ENCODE measurements around the gene C17orf50. TPM values are rescaled to one million over a fixed set of nuclear protein-coding genes. Genes with fewer than 3 reads are reported as not detected.

Gene C17orf50
- total and polyA plus RNA-seq, 9 donors: not detected

DNA sequence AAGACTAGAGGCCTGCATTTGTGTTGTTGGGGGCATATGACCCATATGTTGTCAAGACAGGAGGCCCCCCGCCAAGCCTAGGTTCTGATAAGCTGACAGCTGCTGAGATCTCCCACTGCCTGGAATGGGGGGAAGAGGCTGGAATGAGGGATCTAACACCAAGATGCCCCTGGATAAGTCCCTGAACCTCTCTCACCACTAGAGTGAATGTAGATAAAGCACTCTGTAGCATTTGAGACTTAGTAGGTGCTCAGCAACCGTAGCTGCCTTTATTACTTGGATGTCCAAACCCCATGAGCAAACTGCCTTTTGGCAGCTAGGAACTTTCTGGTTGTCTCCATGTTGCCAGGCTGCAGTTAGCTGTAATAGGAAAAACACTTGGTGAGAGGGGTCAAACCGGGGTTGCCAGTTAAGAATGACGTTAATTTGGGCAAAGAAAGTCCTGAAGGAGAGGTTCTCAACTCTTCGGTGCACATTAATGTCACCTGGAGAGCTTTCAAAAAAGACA, 33.7 kb upstream of the C17orf50 start:
- 61 to 70% (median 68%) methylated on average over 5 of the region's 5 CpGs for WGBS, 3 donors
- DNase-seq: no peak
- no peaks in the 10 kb centered on the region for H3K9me3 ChIP-seq
- intact Hi-C loops (cut with DNase I): no loop called here
- no peak overlapping the region for H3K27ac ChIP-seq
- no peaks in the 10 kb centered on the region for H3K36me3 ChIP-seq
- no peak overlapping the region for H3K4me3 ChIP-seq
- peaks cover 10% of the 10 kb centered on the region for H3K4me1 ChIP-seq (ENCODE audit: insufficient read depth)
- H3K27me3 ChIP-seq: no peaks in the 10 kb centered on the region
- TF ChIP-seq CTCF (IDR thresholded peaks at IDR 0.05) (no peak), POLR2A (IDR thresholded peaks at IDR 0.05) (no peak), EP300 (IDR thresholded peaks at IDR 0.05) (no peak)

DNA sequence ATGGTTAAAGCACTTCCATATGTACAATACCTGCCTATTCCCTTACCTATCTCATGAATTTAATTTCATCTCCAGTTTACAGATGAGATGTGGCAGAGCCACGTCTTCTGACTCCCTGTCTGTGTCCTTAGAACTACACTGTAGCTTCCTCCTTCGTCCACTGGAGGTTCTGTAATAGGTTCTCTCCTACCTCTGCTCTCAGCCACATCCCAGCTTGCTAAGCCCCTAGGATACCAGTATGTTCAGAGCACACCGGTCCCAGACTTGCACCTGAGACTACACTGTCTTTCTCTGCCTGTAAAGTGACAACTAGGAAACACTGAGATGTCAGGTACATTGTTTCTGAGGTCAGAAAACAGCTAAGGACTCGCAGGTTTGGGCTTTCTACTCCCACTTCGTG, 33.1 kb upstream of the C17orf50 start:
- DNase-seq: no peak
- peaks cover 12% of the 10 kb centered on the region for H3K4me1 ChIP-seq (ENCODE audit: insufficient read depth)
- H3K27ac ChIP-seq: no peak overlapping the region
- no peak overlapping the region for H3K4me3 ChIP-seq
- no peaks in the 10 kb centered on the region for H3K9me3 ChIP-seq
- no peaks in the 10 kb centered on the region for H3K36me3 ChIP-seq
- 85 to 90% (median 89%) methylated on average over 5 of the region's 5 CpGs for WGBS, 3 donors
- TF ChIP-seq EP300 (IDR thresholded peaks at IDR 0.05) (no peak), POLR2A (IDR thresholded peaks at IDR 0.05) (no peak), CTCF (IDR thresholded peaks at IDR 0.05) (no peak)
- intact Hi-C loops (cut with DNase I): no loop called here
- H3K27me3 ChIP-seq: no peaks in the 10 kb centered on the region

- Histone ChIP-seq H3K27ac (no peak overlapping the region), H3K27me3 (no peaks in the 10 kb centered on the region), H3K36me3 (no peaks in the 10 kb centered on the region), H3K4me3 (no peak overlapping the region), H3K4me1 (ENCODE audit: insufficient read depth) (peaks cover 12% of the 10 kb centered on the region), H3K9me3 (no peaks in the 10 kb centered on the region)
- intact Hi-C loops (cut with DNase I): no loop called here
- no peak for TF ChIP-seq EP300 (IDR thresholded peaks at IDR 0.05)
- TF ChIP-seq CTCF (IDR thresholded peaks at IDR 0.05): no peak
- no peak for DNase-seq
- WGBS, 3 donors: 83 to 84% (median 83%) methylated on average over 3 of the region's 3 CpGs
Observed at GRCh38 chr17:35728551-35728950, 32.1 kb upstream of the C17orf50 start.

DNA sequence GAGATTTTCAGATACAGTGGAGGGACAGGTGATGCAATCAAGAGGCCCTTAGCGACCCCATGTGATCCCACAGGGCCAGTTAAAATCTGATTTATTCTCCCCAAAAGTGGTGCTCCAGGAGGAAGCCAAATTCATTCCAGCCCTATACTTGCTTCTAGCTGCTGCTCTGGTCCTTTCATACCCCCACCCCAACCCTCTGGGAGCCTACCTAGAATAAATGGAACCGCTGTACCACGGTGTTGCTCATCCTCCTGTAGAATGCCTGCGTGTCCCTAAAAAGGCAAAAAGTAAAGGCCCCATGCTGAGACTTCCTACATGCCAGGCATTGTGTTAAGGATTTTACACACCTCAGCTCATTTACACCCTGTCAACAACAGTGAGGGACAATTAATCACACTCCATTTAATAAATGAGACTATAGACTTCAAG, 31.3 kb upstream of the C17orf50 start:
- 67 to 73% (median 71%) methylated on average over 4 of the region's 4 CpGs for WGBS, 3 donors
- TF ChIP-seq EP300 (IDR thresholded peaks at IDR 0.05) (no peak), POLR2A (IDR thresholded peaks at IDR 0.05) (no peak), CTCF (IDR thresholded peaks at IDR 0.05) (no peak)
- peaks cover 12% of the 10 kb centered on the region for H3K4me1 ChIP-seq (ENCODE audit: insufficient read depth)
- no peaks in the 10 kb centered on the region for H3K36me3 ChIP-seq
- intact Hi-C loops (cut with DNase I): no loop called here
- no peak overlapping the region for H3K4me3 ChIP-seq
- no peaks in the 10 kb centered on the region for H3K27me3 ChIP-seq
- H3K27ac ChIP-seq: no peak overlapping the region
- no peaks in the 10 kb centered on the region for H3K9me3 ChIP-seq
- no peak for DNase-seq

Measured in ovary (tissue), 9 donors.